K562 (cell line): ENCODE results near the gene ULK3. TPM values are rescaled to one million over a fixed set of nuclear protein-coding genes. Genes with fewer than 3 reads are reported as not detected.

Experiments
- CTCFL ChIP-seq: IDR thresholded peaks from 2 replicates; pipeline ENCODE4 v1.6.1; 2011; ENCODE audit warnings: borderline replicate concordance, low read depth, mild to moderate bottlenecking, moderate library complexity, low read length; ENCODE audit not compliant: insufficient read depth, poor library complexity, severe bottlenecking
- MXI1 ChIP-seq: IDR thresholded peaks from 2 replicates; pipeline ENCODE4 v1.6.1; 2011; ENCODE audit warnings: low read depth, mild to moderate bottlenecking, improper control_type of control experiment, low read length
- SFPQ ChIP-seq: fragments of 200-400 bp; formaldehyde crosslinking; IDR thresholded peaks from 2 replicates; pipeline ENCODE4 v1.6.1; 2017; ENCODE audit warnings: mild to moderate bottlenecking, low read depth, low read length, moderate library complexity
- SMARCB1 ChIP-seq: IDR thresholded peaks from 2 replicates; pipeline ENCODE4 v1.6.1; 2011; ENCODE audit warnings: improper control_type of control experiment, low read depth; ENCODE audit not compliant: insufficient read length
- YY1 ChIP-seq, 3 experiments: IDR thresholded peaks; 2 replicates each; pipeline ENCODE4 v1.6.1; 2011; ENCODE audit warnings: low read length in 2 of 3, mild to moderate bottlenecking in 2 of 3, moderate library complexity in 2 of 3, borderline replicate concordance in 1 of 3, control low read depth in 1 of 3, low read depth in 1 of 3; ENCODE audit not compliant: insufficient read depth in 3 of 3, insufficient replicate concordance in 2 of 3, control insufficient read depth in 1 of 3, insufficient read length in 1 of 3; ENCODE audit errors: extremely low read depth in 1 of 3
- ZNF175 ChIP-seq: fragments of 200-800 bp; sonication (Bioruptor generic); IDR thresholded peaks from 2 replicates; pipeline ENCODE4 v1.6.1; 2016; ENCODE audit warnings: low read depth, mild to moderate bottlenecking, missing genetic modification characterization, missing compliant biosample characterization
- ZZZ3 ChIP-seq: fragments of 450-650 bp; IDR thresholded peaks from 2 replicates; pipeline ENCODE4 v1.6.1; 2016; ENCODE audit warnings: antibody characterized with exemption, mild to moderate bottlenecking, moderate library complexity
- polyA plus RNA-seq, 8 experiments: library from polyadenylated mRNA; depleted of rRNA in 4 of 8; stranded (reverse) in 5 of 8; unstranded in 3 of 8; fragments of >200 nt; fragmentation: Nextera tagmentation in 2 of 8; fragmentation: Illumina TruSeq in 1 of 8; extraction: Ambion mirVana in 2 of 8; extraction: Trizol in 1 of 8; gene quantifications; 2 replicates each; pipeline versions ENCODE4 v1.2.1 to v1.2.3, GENCODE V29; 2011 to 2014; ENCODE audit warnings: inconsistent platforms in 1 of 8, missing spikeins in 1 of 8
- total RNA-seq, 7 experiments: library from RNA; depleted of rRNA in 6 of 7; stranded (reverse); fragments of >200 nt in 6 of 7; fragmentation: Illumina TruSeq in 2 of 7; extraction: Trizol in 2 of 7; gene quantifications; 2 replicates each; pipeline versions ENCODE4 v1.2.1 to v1.2.3, GENCODE V29; 2011 to 2021; ENCODE audit warnings: low replicate concordance in 1 of 7

ULK3 gene
- total and polyA plus RNA-seq, 9 of the 15 experiments (the other 6 are each of a cell fraction or from before 2014, with no cell fraction given) = 0.68 to 68.0 (median 34.9) TPM

GRCh38 chr15:74816624-74817369 lies 26.2 kb downstream of the ULK3 start (continued):
- TF ChIP-seq SFPQ (no peak), ZNF175 (no peak), SMARCB1 (no peak), CTCFL (peak; percentile 72), YY1 (IDR thresholded peaks at IDR 0.05; ENCODE audit: borderline replicate concordance in 1 of 3, control insufficient read depth in 1 of 3, extremely low read depth in 1 of 3, insufficient read depth in 3 of 3, insufficient read length in 1 of 3, insufficient replicate concordance in 2 of 3, low read depth in 1 of 3, low read length in 2 of 3) (peak in 2 of 3 experiments; percentile 20 to 63), ZZZ3 (no peak), MXI1 (no peak)
- TF ChIP-seq, all 486 proteins: peak for 3
